Ovary (tissue), 9 donors: ENCODE results near the gene GTF3C4. TPM values are rescaled to one million over a fixed set of nuclear protein-coding genes. Genes with fewer than 3 reads are reported as not detected.

Source experiments
- DNase-seq, 5 donors: peaks; one replicate each; pipeline ENCODE4 v3.0.0-alpha.2; 2019 to 2020
- H3K27ac ChIP-seq, 2 donors: fragments of 200-600 bp; one replicate each; pipeline versions ENCODE4 v1.5.1 to v1.8.0; 2019 to 2022
- H3K27me3 ChIP-seq: fragments of 200-600 bp; one replicate; pipeline ENCODE4 v1.8.0; 2022
- H3K36me3 ChIP-seq: fragments of 200-600 bp; sonication (generic); one replicate; pipeline ENCODE4 v1.5.1; 2019
- H3K4me1 ChIP-seq: one replicate; pipeline ENCODE4 v1.8.1; 2013; ENCODE audit warnings: mild to moderate bottlenecking, moderate library complexity; ENCODE audit not compliant: insufficient read depth
- H3K4me3 ChIP-seq: fragments of 200-600 bp; sonication (generic); one replicate; pipeline ENCODE4 v1.5.1; 2017
- H3K9me3 ChIP-seq, 2 donors: fragments of 200-600 bp in 1 of 2; sonication (generic) in 1 of 2; one replicate each; pipeline versions ENCODE4 v1.5.1 to v1.8.1; 2013 to 2019; ENCODE audit warnings: mild to moderate bottlenecking in 1 of 2, moderate library complexity in 1 of 2
- EP300 ChIP-seq: sonication (generic); formaldehyde crosslinking; IDR thresholded peaks from one replicate; pipeline ENCODE4 v1.6.1; 2017; ENCODE audit warnings: antibody characterized with exemption
- POLR2A ChIP-seq: fragments of 450-650 bp; IDR thresholded peaks from one replicate; pipeline ENCODE4 v1.6.1; 2017; ENCODE audit warnings: antibody characterized with exemption, mild to moderate bottlenecking, moderate library complexity
- WGBS, 3 donors: extraction: QIAGEN DNeasy Blood & Tissue Kit in 1 of 3; methylation state at CpG; one replicate each; pipeline versions ENCODE4 v1.1.5 to v1.1.7; 2013 to 2017; 5-methylcytosine and 5-hydroxymethylcytosine counted together
- intact Hi-C, 4 donors: fragments of 100-400 bp; cut with DNase I; formaldehyde crosslinking; loops; one replicate each; pipeline versions ENCODE4 v1.11.0 to v1.15.1; 2022 to 2023
- polyA plus RNA-seq, 2 donors: library from polyadenylated mRNA; stranded (reverse); fragments of 200-250 nt in 1 of 2; fragments of 350-450 nt in 1 of 2; fragmentation: Illumina TruSeq in 1 of 2; extraction: RNeasy Lipid Tissue Mini Kit (QIAGEN cat#74804) in 1 of 2; gene quantifications; one replicate each; pipeline ENCODE4 v1.2.3, GENCODE V29; 2013 to 2014
- total RNA-seq, 7 donors: library from RNA; depleted of rRNA in 2 of 7; stranded (reverse); fragments of >200 nt in 2 of 7; fragmentation: NEBNext Ultra II Directional in 3 of 7; extraction: Animal tissue kit (Norgen Biotek cat#: 25700) in 3 of 7; gene quantifications; one replicate each; pipeline versions ENCODE4 v1.1.0 to v1.2.4, GENCODE V29; 2016 to 2023
- TF ChIP-seq, protein P1 (sequence below), 3 donors: fragments of 450-650 bp in 2 of 3; fragments of 200-600 bp in 1 of 3; IDR thresholded peaks; one replicate each; pipeline versions ENCODE4 v1.5.1 to v1.8.0; 2016 to 2022; ENCODE audit warnings: antibody characterized with exemption in 3 of 3, mild to moderate bottlenecking in 1 of 3
- donor health status: DM: no; HTN: no; CAD: no; lungs with moderate emphysema.
- donor health status: DM: no; HTN: no; CAD: no.
- donor health status: Bipolar disorder and iron deficiency.
- donor health status: DM: yes; HTN: yes; CAD: no.
- donor health status: DM: no; HTN: no; CAD: no.
- donor health status: DM: yes; HTN: yes; CAD: no.

GTF3C4 gene
- total and polyA plus RNA-seq, 9 donors: 7.0 to 19.4 (median 15.5) TPM

DNA sequence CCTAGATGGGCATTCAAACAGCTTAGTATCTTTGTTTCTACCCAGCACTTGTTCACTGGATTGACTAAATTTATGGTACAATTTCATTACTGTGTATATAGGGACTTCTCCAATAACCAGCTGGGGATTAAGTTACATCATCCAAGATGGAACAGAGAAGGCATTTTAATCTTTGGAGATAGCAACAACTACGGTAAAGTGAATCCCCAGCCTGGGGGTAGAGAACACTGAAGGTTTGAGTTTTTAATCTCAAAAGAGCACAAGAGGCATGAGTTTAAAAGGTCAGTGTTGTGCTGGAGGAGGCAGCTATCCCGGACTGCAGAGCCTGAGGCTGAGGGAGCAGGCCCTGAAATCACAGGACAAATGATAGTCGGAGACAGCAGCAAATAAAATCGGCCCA lies 29.0 kb upstream of the GTF3C4 start:
- Histone ChIP-seq H3K9me3 (no peaks in the 10 kb centered on the region), H3K27ac (no peak overlapping the region), H3K4me3 (no peak overlapping the region), H3K36me3 (no peaks in the 10 kb centered on the region), H3K4me1 (no peaks in the 10 kb centered on the region), H3K27me3 (no peaks in the 10 kb centered on the region)
- WGBS, 3 donors: 74 to 79% (median 78%) methylated on average over 4 of the region's 4 CpGs
- no peak for TF ChIP-seq POLR2A
- TF ChIP-seq, protein P1, sequence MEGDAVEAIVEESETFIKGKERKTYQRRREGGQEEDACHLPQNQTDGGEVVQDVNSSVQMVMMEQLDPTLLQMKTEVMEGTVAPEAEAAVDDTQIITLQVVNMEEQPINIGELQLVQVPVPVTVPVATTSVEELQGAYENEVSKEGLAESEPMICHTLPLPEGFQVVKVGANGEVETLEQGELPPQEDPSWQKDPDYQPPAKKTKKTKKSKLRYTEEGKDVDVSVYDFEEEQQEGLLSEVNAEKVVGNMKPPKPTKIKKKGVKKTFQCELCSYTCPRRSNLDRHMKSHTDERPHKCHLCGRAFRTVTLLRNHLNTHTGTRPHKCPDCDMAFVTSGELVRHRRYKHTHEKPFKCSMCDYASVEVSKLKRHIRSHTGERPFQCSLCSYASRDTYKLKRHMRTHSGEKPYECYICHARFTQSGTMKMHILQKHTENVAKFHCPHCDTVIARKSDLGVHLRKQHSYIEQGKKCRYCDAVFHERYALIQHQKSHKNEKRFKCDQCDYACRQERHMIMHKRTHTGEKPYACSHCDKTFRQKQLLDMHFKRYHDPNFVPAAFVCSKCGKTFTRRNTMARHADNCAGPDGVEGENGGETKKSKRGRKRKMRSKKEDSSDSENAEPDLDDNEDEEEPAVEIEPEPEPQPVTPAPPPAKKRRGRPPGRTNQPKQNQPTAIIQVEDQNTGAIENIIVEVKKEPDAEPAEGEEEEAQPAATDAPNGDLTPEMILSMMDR (IDR thresholded peaks at IDR 0.05): no peak
- no peak for TF ChIP-seq EP300
- DNase-seq: no peak
- intact Hi-C loops: no loop called here

DNA sequence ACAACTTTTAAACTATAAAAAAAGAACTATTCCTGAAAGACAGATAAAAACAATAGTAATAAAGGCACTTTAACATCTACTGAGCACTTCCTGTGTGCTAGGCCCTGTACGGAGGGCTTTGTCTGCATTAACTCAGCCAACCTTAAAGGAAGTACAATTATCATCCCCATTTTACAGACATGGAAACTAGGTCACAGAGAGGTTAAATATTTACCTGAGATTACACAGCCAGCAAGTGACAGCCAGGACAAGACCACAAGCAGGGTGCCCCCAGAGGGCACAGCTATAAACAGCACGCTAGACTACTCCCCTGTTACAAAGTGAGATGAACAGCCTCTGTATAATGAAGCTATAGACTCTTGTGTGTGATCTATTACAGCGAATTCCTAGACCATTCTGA lies 26.0 kb upstream of the GTF3C4 start:
- TF ChIP-seq POLR2A (no peak), EP300 (no peak)
- TF ChIP-seq, protein P1 (IDR thresholded peaks at IDR 0.05): no peak
- Histone ChIP-seq H3K27me3 (no peaks in the 10 kb centered on the region), H3K36me3 (no peaks in the 10 kb centered on the region), H3K27ac (no peak overlapping the region), H3K4me3 (no peak overlapping the region), H3K4me1 (no peaks in the 10 kb centered on the region), H3K9me3 (no peaks in the 10 kb centered on the region)
- DNase-seq: no peak
- WGBS, 3 donors: 87 to 90% (median 89%) methylated on average over 3 of the region's 3 CpGs
- intact Hi-C loops: no loop called here

DNA sequence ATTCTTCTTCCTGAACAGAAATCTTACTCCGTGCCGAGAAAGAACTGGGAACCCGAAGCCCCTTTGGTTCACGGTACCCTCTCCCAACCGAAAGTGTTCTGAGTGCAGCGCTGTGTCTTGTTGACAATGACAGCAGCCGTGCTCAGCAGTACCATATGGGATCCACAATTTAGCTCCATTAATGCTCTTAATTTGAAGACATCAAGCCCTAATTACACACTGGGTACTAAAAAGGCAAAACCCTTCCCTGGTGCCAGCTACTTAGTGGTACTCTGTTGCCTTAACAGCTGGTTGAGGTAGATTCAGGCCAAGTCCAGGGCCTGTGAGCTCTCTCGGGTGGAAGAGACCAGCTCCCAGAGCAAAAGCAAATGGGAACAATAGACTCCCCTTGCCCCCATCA lies 25.0 kb upstream of the GTF3C4 start:
- no peaks in the 10 kb centered on the region for H3K36me3 ChIP-seq
- no peak overlapping the region for H3K4me3 ChIP-seq
- no peak overlapping the region for H3K27ac ChIP-seq
- H3K27me3 ChIP-seq: no peaks in the 10 kb centered on the region
- H3K4me1 ChIP-seq: no peaks in the 10 kb centered on the region
- H3K9me3 ChIP-seq: no peaks in the 10 kb centered on the region
- intact Hi-C loops: no loop called here
- 96 to 99% (median 98%) methylated on average over 8 of the region's 8 CpGs for WGBS, 3 donors
- TF ChIP-seq, protein P1 (IDR thresholded peaks at IDR 0.05): no peak
- TF ChIP-seq EP300: no peak
- TF ChIP-seq POLR2A: no peak
- no peak for DNase-seq

DNA sequence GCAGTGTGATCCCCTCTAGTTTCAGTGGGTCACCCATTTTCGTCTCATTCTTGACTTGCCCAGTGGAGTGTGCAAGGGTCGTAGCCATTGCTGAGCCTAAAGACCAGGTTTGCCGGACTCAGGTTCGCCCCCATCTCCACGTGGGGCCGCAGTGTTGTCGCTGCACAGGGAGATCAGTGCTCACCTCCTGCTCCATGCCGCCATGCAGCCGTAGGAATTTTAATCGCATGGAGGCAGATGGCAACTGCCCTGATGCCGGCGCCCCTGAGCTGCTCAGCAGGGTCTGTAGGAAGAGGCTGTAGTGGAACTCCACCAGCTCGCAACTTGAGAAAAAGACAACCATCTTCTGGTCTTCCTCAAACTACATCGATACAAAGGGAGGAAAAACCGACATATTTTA lies 24.6 kb upstream of the GTF3C4 start:
- Histone ChIP-seq H3K4me1 (no peaks in the 10 kb centered on the region), H3K4me3 (no peak overlapping the region), H3K27me3 (no peaks in the 10 kb centered on the region), H3K9me3 (no peaks in the 10 kb centered on the region), H3K36me3 (no peaks in the 10 kb centered on the region), H3K27ac (no peak overlapping the region)
- intact Hi-C loops: no loop called here
- WGBS, 3 donors: 93 to 96% (median 94%) methylated on average over 15 of the region's 15 CpGs
- no peak for DNase-seq
- no peak for TF ChIP-seq POLR2A
- TF ChIP-seq EP300: no peak
- TF ChIP-seq, protein P1 (IDR thresholded peaks at IDR 0.05): no peak

DNA sequence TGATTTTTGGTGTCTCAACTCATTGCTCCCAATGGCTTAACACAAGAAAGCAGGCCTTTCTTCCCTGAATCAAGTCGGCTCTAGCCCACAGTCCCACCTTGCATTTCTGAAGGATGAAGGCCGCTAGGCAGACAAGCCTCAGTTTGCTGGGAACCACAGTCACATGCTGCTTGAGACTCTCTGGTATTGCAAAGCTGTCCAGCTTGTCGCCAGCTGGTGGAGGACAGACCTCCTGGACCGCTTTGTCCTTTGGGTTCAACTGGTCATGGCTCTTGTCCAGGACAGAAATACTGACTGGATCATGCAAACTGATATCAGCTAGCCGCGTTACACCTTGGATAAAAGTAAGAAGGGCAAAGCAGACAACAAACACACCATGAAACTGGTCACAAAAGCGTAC lies 23.5 kb upstream of the GTF3C4 start:
- Histone ChIP-seq H3K27me3 (no peaks in the 10 kb centered on the region), H3K4me3 (no peak overlapping the region), H3K4me1 (no peaks in the 10 kb centered on the region), H3K27ac (no peak overlapping the region), H3K9me3 (no peaks in the 10 kb centered on the region), H3K36me3 (no peaks in the 10 kb centered on the region)
- 87 to 91% (median 90%) methylated on average over 7 of the region's 7 CpGs for WGBS, 3 donors
- TF ChIP-seq, protein P1 (IDR thresholded peaks at IDR 0.05): no peak
- no peak for TF ChIP-seq POLR2A
- no peak for TF ChIP-seq EP300
- DNase-seq: no peak
- intact Hi-C loops: no loop called here
